Stomach (tissue), 9 donors: ENCODE data around the gene KRT15. TPM values are rescaled to one million over a fixed set of nuclear protein-coding genes. Genes with fewer than 3 reads are reported as not detected.

ENCODE experiments used
- DNase-seq, 2 donors: peaks; one replicate each; pipeline versions ENCODE4 v3.0.0 to v3.0.0-alpha.2; 2013 to 2019
- H3K27ac ChIP-seq, 5 donors: fragments of 200-600 bp in 4 of 5; sonication (generic) in 4 of 5; one replicate each; pipeline ENCODE4 v1.5.1; 2013 to 2019; ENCODE audit warnings: mild to moderate bottlenecking in 1 of 5, moderate library complexity in 1 of 5
- H3K27me3 ChIP-seq, 3 donors: fragments of 200-600 bp; sonication (generic); one replicate each; pipeline ENCODE4 v1.5.1; 2017 to 2019; ENCODE audit warnings: mixed run types in 1 of 3
- H3K36me3 ChIP-seq, 4 donors: fragments of 200-600 bp; sonication (generic); 1 replicate in 3 of 4; 2 replicates in 1 of 4; pipeline ENCODE4 v1.5.1; 2016 to 2019
- H3K4me1 ChIP-seq, 4 donors: fragments of 200-600 bp; sonication (generic); one replicate each; pipeline ENCODE4 v1.5.1; 2016 to 2019
- H3K4me3 ChIP-seq, 4 donors: fragments of 200-600 bp; sonication (generic) in 3 of 4; one replicate each; pipeline ENCODE4 v1.5.1; 2016 to 2019; ENCODE audit warnings: mild to moderate bottlenecking in 1 of 4
- H3K9me3 ChIP-seq, 4 donors: fragments of 200-600 bp; sonication (generic); one replicate each; pipeline ENCODE4 v1.5.1; 2016 to 2019
- EP300 ChIP-seq: sonication (generic); formaldehyde crosslinking; IDR thresholded peaks from one replicate; pipeline ENCODE4 v1.6.1; 2017; ENCODE audit warnings: antibody characterized with exemption
- POLR2A ChIP-seq, 4 donors: fragments of 450-650 bp; IDR thresholded peaks; one replicate each; pipeline ENCODE4 v1.6.1; 2016; ENCODE audit warnings: antibody characterized with exemption in 4 of 4, control low read depth in 2 of 4, mild to moderate bottlenecking in 1 of 4, moderate library complexity in 1 of 4
- POLR2AphosphoS5 ChIP-seq, 3 donors: sonication (generic); formaldehyde crosslinking; IDR thresholded peaks; one replicate each; pipeline ENCODE4 v1.6.1; 2016; ENCODE audit warnings: antibody characterized with exemption in 3 of 3
- WGBS, 5 donors: extraction: QIAGEN DNeasy Blood & Tissue Kit in 3 of 5; methylation state at CpG; one replicate each; pipeline versions ENCODE4 v1.1.5 to v1.1.7; 2013 to 2018; 5-methylcytosine and 5-hydroxymethylcytosine counted together
- intact Hi-C: fragments of 100-400 bp; cut with DNase I; formaldehyde crosslinking; loops from one replicate; pipeline ENCODE4 v1.15.1; 2023; ENCODE audit warnings: low total_unique reads
- polyA plus RNA-seq, 3 donors: library from polyadenylated mRNA; stranded (reverse); fragments of 200-250 nt; gene quantifications; one replicate each; pipeline ENCODE4 v1.2.3, GENCODE V29; 2013
- total RNA-seq, 5 donors: library from RNA; depleted of rRNA; stranded (reverse); fragments of >200 nt; gene quantifications; one replicate each; pipeline versions ENCODE4 v1.1.0 to v1.2.3, GENCODE V29; 2014 to 2016
- TF ChIP-seq, protein P1 (sequence below), 7 experiments: fragments of 450-650 bp in 4 of 7; fragments of 200-600 bp in 3 of 7; sonication (generic) in 3 of 7; IDR thresholded peaks; one replicate each; pipeline ENCODE4 v1.5.1; 2016 to 2019; ENCODE audit warnings: antibody characterized with exemption in 7 of 7, control low read depth in 2 of 7, mild to moderate bottlenecking in 1 of 7
- donor health status: healthy with polysubstance abuse.
- donor health status: Bipolar disorder and iron deficiency.
- donor health status: healthy.

The KRT15 gene
- total and polyA plus RNA-seq, 8 donors: 1.4 to 3,416 (median 2.6) TPM; not detected in 1

DNA sequence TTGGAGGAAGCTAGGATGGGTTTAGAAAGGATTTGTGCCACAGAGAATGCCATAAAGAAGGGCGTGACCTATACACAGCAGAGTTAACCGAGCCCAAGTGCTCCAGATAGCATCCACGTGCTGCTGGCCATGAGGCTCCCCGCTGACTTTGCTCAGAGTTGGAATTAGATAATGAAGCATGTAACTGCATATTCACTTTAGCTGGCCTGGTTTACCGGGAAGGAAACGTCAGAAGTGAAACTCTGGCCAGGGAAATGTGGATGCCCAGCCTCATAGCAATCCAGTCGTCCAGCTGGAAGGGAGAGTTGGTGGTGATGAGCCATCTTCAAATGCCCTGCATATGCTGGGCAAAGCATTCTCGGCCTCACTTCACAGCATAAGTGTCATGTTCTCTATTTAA is 43.8 kb downstream of the KRT15 start:
- no peaks in the 10 kb centered on the region for H3K27me3 ChIP-seq
- 64 to 79% (median 66%) methylated on average over 8 of the region's 8 CpGs for WGBS, 5 donors
- no peaks in the 10 kb centered on the region for H3K4me1 ChIP-seq
- no peak for DNase-seq
- H3K27ac ChIP-seq: no peak overlapping the region
- no peak overlapping the region for H3K4me3 ChIP-seq
- intact Hi-C loops: no loop called here
- TF ChIP-seq, protein P1, sequence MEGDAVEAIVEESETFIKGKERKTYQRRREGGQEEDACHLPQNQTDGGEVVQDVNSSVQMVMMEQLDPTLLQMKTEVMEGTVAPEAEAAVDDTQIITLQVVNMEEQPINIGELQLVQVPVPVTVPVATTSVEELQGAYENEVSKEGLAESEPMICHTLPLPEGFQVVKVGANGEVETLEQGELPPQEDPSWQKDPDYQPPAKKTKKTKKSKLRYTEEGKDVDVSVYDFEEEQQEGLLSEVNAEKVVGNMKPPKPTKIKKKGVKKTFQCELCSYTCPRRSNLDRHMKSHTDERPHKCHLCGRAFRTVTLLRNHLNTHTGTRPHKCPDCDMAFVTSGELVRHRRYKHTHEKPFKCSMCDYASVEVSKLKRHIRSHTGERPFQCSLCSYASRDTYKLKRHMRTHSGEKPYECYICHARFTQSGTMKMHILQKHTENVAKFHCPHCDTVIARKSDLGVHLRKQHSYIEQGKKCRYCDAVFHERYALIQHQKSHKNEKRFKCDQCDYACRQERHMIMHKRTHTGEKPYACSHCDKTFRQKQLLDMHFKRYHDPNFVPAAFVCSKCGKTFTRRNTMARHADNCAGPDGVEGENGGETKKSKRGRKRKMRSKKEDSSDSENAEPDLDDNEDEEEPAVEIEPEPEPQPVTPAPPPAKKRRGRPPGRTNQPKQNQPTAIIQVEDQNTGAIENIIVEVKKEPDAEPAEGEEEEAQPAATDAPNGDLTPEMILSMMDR (IDR thresholded peaks at IDR 0.05): no peak
- TF ChIP-seq POLR2AphosphoS5 (IDR thresholded peaks at IDR 0.05): no peak
- TF ChIP-seq POLR2A (IDR thresholded peaks at IDR 0.05): no peak
- no peak for TF ChIP-seq EP300
- H3K9me3 ChIP-seq: peaks cover 0 to 7% (median 4%) of the 10 kb centered on the region in 4 donors
- H3K36me3 ChIP-seq: no peaks in the 10 kb centered on the region

DNA sequence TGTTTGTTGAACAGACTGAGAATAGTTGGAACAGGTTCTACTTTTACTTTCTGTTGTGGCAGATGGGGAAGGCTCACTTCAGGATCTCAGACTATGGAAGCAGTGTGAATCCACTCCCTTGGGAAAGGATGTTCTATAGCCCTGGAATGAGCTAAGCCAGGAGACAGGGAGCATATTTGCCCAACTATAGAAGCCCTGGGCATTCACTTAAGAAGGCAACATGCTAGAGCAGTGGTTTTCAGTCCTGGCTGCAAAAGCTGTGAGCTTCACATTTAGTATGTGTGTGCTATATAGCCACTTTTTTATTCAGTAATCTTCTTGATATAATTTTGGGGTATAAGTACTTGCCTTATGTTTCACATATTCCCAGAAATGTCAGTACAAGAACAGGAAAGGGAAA is 50.3 kb downstream of the KRT15 start:
- Histone ChIP-seq H3K4me3 (no peak overlapping the region), H3K4me1 (peaks cover 0 to 11% (median 3%) of the 10 kb centered on the region in 4 donors), H3K36me3 (no peaks in the 10 kb centered on the region), H3K27ac (no peak overlapping the region), H3K27me3 (no peaks in the 10 kb centered on the region), H3K9me3 (peaks cover 0 to 15% (median 5%) of the 10 kb centered on the region in 4 donors)
- TF ChIP-seq, protein P1 (IDR thresholded peaks at IDR 0.05): no peak
- TF ChIP-seq POLR2AphosphoS5 (IDR thresholded peaks at IDR 0.05) (no peak), EP300 (no peak), POLR2A (IDR thresholded peaks at IDR 0.05) (no peak)
- no peak for DNase-seq
- intact Hi-C loops: no loop called here

DNA sequence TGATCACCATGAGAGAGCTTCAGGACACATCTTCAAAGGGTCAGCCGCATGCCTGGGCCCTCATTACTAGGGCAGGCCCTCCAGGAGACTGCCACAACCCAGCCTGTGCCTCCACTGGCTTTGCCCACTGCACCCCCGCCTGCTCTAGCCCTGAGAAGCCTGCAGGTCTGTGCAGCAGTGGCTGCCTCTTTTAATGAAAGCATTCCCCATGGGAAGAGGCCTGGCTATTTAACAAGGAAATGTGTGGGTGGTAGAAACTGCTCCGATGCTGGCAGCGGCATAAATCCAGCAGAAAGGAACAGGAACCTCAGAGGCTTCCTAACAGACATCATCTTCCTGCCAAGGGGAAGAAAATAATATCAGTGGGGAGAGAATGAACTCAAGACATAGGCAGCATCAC is 51.1 kb downstream of the KRT15 start:
- 64 to 84% (median 73%) methylated on average over 4 of the region's 4 CpGs for WGBS, 5 donors
- TF ChIP-seq POLR2AphosphoS5 (IDR thresholded peaks at IDR 0.05) (no peak), EP300 (no peak), POLR2A (IDR thresholded peaks at IDR 0.05) (no peak)
- TF ChIP-seq, protein P1 (IDR thresholded peaks at IDR 0.05): no peak
- H3K9me3 ChIP-seq: peaks cover 0 to 15% (median 5%) of the 10 kb centered on the region in 4 donors

DNA sequence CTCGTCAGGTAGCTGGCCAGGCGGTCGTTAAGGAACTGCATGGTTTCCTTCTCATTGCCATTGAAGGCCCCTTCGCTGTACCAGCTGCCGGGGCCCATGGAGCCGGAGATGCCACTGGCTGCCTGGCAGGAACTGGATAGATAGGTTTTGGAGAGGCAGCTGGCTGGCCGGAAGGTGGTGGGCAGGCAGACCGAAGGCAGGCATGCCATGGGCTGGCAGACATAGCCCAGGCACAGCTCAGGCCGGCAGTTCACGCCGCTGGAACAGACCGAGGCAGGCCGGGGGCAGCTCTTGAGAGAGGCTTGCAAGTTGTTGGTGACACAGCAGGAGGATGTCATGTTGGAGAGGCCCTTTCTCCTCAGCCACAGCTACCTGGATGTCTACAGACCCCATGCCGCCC is 51.7 kb downstream of the KRT15 start, which contains the start of gene KRT32:
Gene KRT32 (minus strand): TSS at position 399 of the 400 bp plus-strand sequence. CDS start 61 bp downstream, at position 338.
- TF ChIP-seq POLR2AphosphoS5 (IDR thresholded peaks at IDR 0.05) (no peak), EP300 (no peak), POLR2A (IDR thresholded peaks at IDR 0.05) (no peak)
- TF ChIP-seq, protein P1 (IDR thresholded peaks at IDR 0.05): no peak
- no peak for DNase-seq
- H3K4me3 ChIP-seq: no peak within 1 kb of the TSS
- H3K27ac ChIP-seq: no peak within 1 kb of the TSS
- intact Hi-C loops: no loop called here
- H3K27me3 ChIP-seq: no peaks in the 10 kb centered on the region
- H3K36me3 ChIP-seq: no peaks in the 10 kb centered on the region
- peaks cover 0 to 11% (median 3%) of the 10 kb centered on the region in 4 donors for H3K4me1 ChIP-seq
- 89 to 96% (median 93%) methylated on average over 8 to 14 of the region's 14 CpGs for WGBS, 5 donors
- H3K9me3 ChIP-seq: peaks cover 0 to 12% (median 4%) of the 10 kb centered on the region in 4 donors

More for the DNA sequence above, 51.1 kb downstream of the KRT15 start:
- H3K27me3 ChIP-seq: no peaks in the 10 kb centered on the region
- no peak overlapping the region for H3K27ac ChIP-seq
- no peak overlapping the region for H3K4me3 ChIP-seq
- no peaks in the 10 kb centered on the region for H3K36me3 ChIP-seq
- intact Hi-C loops: no loop called here
- H3K4me1 ChIP-seq: peaks cover 0 to 11% (median 3%) of the 10 kb centered on the region in 4 donors
- peak in 1 of 2 donors; percentile 26 for DNase-seq
